GM21526 (cell line): ENCODE data around the gene UBP1.
"Not testable (repeated sequence)": the region's sequence is repeated elsewhere in the genome, so short reads cannot be mapped to it uniquely, and the experiment has no call there.

ENCODE experiments used
- ATAC-seq: cut with Tn5 transposase; IDR thresholded peaks from one replicate; pipeline ENCODE4 v1.9.1; 2021; ENCODE audit warnings: moderate library complexity; ENCODE audit not compliant: unreplicated experiment, low FRiP score

UBP1 gene, protein sequence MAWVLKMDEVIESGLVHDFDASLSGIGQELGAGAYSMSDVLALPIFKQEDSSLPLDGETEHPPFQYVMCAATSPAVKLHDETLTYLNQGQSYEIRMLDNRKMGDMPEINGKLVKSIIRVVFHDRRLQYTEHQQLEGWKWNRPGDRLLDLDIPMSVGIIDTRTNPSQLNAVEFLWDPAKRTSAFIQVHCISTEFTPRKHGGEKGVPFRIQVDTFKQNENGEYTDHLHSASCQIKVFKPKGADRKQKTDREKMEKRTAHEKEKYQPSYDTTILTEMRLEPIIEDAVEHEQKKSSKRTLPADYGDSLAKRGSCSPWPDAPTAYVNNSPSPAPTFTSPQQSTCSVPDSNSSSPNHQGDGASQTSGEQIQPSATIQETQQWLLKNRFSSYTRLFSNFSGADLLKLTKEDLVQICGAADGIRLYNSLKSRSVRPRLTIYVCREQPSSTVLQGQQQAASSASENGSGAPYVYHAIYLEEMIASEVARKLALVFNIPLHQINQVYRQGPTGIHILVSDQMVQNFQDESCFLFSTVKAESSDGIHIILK

DNA sequence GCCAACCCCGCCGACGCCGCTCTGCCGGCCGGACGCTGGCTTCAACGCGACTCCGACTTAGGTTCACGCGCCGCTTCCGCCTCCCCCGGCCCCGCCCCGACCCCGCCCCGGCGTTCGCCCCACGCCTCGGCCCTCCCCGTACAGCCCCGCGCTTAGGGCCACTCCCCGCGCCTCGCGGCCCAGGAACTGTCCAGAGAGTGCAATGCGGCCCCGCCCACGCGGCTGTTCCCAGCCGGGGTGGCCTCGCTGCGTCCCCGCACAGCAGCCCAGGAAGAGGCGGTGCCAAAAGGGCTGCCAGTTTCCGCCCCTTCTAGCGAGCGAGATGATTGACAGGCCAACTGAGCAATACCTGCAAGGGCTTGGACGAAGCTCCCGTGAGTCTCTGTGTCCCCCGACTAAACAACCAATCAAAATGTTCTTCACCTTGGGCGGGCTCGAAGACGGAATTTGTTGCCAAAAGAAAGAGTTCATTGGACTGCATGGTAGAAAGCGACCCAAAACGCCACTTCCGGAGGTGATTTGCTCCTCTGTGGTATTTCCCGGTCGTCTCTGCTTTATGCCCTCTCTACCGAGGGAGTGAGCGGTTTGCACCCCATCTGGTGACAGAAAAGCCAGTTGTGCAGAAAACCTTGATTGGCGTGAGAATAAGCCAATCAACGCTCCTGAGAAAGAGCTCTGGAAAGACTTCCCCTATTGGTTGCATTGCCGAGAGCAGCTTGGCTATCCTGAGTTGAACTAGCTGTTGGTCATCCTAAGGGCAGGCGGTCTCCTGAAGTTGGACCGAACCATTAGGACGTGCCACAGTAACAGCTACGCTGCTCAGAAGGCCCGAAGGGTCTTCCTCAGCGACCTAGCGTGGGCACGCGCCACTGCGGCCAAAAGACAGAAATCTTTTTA lies at the start of gene UBP1:
UBP1 (minus strand) TSS at position 78 of the 897 bp plus-strand sequence. CDS start 557 bp downstream, outside the sequence.
- peak; percentile 91 for ATAC-seq

DNA sequence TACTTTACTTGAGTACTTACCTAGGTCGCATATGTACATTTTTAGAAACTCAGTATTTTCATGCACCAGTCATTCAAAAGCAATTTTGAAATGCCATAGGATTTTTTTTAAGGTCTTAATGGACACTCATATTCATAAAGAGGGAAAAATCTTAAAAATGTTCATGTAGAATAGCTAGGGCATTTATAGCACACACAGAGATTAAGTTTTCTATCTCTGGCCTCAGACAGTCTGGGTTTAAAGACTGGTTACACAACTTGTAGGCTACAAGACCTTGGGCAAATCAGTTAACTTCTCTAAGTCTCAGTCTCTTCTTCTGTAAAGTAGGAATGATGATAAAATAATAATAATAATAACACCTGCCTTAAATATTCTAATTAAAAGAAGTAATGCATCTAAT lies 48.5 kb upstream of the UBP1 start:
- no peak for ATAC-seq

DNA sequence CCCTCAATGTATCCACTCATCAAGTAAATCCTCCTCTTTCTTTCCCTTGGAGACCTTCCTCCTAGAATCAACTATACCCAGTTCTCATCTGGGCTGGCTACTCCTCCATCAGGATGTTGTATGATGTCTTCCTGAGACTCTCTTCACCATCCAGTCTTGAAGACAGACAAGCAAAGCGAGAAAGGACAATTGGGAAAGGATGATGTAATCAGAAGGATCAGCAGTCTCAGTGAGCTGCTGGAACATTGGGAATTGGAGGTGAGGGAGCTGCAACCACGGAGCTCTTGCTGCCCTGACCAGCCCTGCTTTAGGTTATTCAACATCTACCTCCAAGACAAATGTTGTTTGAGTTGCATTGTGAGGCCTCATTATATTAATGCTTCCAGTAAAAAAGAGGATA lies 48.0 kb upstream of the UBP1 start:
- no peak for ATAC-seq

DNA sequence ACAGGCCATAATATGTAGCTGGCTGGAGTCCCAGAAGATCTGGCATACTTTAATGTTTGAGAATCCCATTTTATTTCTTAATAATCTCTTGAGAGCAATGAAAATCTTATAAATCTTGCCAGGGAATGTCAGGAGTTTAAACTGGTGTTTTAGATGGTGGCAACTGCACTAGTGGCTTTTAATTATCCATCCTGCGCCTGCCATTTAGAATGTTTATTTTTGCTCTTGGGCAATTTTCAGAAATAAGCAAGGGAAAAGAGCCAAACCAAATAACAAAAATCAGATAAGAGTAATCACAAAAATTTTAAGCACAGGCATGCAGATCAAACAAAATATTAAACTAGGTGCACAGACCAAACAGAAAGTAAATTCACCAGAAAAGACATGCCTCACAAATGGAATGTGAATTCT lies 41.9 kb upstream of the UBP1 start:
- no peak for ATAC-seq

DNA sequence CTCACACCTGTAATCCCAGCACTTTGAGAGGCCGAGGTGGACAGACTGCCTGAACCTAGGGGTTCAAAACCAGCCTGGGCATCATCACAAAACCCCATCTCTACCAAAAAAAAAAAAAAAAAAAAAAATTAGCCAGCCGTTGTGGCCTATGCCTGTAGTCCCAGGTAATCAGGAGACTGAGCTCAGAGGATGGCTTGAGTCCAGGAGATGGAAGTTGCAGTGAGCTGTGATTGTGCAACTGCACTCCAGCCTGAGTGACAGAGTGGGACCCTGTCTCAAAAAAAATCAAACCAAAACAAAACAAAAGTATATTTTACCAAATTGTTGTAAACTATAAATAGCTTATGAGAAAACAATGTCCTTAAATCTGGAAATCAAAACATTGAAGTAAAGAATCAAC lies 34.7 kb upstream of the UBP1 start:
- no peak for ATAC-seq

DNA sequence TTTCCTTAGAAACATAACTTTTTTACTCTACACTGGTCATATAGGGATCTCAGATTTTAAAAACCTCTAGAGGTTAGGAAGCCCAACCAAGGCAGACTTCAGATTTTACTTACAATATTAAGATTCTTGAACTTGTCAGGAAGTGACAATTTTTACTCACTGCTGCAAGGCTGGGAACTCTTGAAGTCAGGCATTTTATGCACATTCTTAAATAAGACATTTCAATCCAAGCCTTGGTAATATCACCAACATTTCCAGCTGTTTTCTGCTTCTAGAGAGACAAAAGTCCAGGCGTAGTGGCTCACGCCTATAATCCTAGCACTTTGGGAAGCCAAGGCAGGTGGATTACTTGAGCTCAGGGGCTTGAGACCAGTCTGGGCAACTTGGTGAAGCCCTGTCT lies 33.6 kb upstream of the UBP1 start:
- no peak for ATAC-seq

DNA sequence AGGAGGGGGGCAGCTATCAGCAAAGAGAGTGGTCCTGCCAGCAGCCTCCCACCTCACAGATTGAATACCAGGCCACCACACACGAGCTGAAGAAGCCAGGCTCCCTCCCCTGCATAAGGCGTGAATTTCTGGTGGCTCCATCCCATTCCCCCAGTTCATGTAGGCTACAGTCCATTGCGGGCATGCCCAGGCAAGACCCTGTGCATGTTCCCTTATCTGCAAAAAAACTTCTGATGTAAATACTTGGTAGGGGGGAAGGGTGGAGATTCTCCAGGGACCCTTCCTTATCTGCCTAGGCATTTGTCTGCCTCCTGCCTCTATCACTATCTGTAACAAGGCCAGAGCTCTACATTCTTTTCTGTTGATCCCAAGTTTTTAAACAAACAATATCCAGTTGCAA lies 27.6 kb upstream of the UBP1 start:
- no peak for ATAC-seq

DNA sequence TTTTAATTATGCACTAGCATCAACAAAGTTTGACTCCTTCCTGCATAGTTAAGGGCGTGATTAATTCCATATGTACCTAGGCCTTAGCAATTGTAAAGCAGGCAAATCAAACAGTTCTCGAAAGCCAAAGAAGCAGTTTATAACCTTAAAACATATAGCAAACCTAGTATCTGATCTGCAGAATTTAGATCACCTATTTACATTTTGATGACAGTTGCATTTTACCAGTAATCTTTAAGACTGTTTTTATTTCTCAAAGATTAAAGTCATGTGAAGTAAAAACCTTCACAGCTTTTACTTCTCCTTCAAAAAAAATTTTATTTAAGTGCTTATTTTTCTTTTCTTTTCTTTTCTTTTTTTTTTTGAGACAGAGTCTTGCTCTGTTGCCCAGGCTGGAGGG lies 20.9 kb upstream of the UBP1 start:
- ATAC-seq = no peak

DNA sequence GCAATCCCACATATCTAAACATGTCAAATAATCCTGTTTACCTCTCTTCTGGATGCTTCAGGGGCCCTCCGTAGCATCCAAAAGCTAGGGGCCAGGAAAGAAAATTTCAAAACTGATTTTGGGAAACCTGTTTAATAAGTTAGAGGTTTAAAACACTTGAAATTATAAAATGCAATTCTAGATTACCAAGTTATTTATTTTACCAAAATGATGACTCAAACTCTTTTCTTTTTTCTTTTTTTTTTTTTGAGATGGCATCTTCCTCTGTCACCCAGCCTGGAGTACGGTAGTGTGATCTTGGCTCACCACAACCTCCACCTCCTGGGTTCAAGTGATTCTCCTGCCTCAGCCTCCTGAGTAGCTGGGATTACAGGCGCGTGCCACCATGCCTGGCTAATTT lies 19.4 kb upstream of the UBP1 start:
- not testable (repeated sequence) for ATAC-seq

DNA sequence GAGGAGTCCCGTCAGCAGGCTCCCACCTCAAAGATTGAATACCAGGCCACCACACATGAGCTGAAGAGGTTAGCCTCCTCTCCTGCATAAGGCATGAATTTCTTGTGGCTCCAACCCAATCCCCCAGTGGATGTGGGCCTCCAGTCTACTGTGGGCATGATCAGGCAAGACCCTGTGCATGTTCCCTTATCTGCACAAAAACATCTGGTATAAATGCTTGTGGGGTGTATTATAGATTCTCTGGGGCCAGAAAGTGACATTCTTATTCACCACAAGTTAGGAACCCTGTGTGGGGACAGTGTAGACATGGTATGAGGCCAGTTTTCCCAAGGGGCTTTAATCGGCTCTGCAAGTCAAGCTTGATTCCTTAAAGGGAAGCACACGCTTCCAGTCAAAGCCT lies 18.2 kb upstream of the UBP1 start:
- no peak for ATAC-seq

DNA sequence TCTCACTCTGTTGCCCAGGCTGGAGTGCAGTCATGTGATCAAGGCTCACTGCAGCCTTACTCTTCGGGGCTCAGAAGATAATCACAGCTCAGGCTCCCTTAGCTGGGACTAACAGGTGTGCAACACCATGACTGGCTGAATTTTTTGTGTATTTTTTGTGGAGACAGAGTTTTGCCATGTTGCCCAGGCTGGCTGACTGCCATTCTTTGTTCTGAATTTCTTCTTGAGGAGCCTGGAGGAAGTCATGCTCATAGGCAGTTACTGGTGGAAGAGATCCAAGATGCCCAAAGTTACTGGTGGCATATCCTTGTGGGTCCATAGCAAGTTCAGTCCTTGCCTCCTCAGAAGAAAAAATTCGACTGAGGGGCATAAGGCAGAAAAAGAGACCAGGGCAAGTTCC lies 16.6 kb upstream of the UBP1 start:
- no peak for ATAC-seq

DNA sequence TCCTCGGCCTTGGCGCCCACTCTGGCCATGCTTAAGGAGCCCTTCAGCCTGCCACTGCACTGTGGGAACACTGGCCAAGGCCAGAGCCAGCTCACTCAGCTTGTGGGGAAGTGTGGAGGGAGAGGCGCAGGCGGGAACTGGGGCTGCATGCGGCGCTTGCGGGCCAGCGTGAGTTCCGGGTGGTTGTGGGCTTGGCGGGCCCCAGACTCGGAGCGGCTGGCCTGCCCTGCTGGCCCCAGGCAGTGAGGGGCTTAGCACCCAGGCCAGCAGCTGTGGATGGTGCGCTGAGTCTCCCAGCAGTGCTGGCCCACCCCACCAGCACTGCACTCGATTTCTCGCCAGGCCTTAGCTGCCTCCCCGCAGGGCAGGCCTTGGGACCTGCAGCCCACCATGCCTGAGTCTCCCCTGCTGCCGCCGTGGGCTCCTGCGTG lies 13.1 kb upstream of the UBP1 start:
- no peak for ATAC-seq

DNA sequence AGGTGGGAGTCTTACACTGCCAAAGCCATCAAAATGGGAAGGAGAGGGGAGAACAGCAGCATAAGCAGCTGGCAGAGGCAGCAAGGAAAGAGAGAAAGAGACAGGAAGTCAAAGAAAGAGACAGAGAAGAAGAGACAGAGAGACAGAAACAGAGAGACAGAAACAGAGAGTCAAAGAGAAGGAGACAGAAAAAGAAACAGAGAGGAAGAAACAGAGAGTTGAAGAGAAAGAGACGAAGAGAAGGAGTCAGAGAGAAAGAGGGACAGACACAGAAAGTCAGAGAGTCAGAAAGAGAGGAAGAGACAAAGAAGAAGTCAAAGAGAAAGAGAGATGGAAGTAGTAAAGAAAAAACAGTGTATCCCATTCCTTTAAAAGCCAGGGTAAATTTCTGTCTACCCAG lies 11.8 kb upstream of the UBP1 start:
- ATAC-seq = not testable (repeated sequence)

DNA sequence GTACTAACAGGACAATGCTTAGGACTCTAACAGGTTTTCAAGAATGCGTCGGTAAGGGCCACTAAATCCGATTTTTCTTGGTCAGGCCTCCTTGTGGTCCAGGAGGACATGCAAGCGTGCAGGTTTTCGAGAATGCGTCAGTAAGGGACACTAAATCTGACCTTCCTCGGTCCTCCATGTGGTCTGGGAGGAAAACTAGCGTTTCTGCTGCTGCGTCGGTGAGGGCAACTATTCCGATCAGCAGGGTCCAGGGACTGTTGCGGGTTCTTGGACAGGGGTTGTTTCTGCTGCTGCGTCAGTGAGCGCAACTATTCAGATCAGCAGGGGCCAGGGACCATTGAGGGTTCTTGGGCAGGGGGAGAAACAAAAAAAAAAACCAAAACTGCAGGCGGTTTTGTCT lies 7.8 kb upstream of the UBP1 start:
- ATAC-seq = no peak

DNA sequence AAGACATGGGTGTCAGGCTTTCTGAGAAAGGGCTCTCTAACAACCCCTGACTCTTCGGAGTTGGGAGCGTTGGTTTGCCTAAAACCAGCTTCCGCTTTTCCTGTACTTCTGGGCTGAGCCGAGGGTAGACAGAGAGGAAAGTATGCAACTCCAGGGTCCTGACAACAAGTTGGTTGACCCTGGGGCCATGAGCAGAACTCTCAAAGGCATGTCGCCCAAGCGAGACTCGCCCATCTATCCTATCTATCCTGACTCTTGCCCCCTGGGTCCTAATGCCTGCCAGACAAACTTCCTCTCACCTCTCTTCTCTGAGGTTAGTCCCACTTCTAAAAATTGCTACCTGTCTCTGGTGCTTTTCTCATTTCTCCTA lies 7.0 kb upstream of the UBP1 start:
- not testable (repeated sequence) for ATAC-seq

DNA sequence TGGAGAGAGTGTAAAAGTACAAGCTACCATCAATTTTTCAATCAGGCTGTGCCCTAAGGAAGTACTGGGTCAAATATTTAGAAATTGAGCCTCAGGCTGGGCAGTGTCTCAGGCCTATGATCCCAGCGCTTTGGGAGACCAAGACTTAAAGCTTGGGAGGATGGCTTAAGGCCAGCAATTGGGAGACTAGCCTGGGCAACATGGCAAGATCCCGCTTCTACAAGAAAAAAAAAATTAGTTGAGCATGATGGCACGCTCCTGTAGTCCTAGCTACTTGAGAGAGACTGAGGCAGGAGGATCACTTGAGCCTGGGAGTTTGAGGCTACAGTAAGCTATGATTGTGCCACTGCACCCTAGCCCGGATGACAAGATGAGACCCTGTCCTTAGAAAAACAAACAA lies 2.0 kb upstream of the UBP1 start:
- no peak for ATAC-seq

DNA sequence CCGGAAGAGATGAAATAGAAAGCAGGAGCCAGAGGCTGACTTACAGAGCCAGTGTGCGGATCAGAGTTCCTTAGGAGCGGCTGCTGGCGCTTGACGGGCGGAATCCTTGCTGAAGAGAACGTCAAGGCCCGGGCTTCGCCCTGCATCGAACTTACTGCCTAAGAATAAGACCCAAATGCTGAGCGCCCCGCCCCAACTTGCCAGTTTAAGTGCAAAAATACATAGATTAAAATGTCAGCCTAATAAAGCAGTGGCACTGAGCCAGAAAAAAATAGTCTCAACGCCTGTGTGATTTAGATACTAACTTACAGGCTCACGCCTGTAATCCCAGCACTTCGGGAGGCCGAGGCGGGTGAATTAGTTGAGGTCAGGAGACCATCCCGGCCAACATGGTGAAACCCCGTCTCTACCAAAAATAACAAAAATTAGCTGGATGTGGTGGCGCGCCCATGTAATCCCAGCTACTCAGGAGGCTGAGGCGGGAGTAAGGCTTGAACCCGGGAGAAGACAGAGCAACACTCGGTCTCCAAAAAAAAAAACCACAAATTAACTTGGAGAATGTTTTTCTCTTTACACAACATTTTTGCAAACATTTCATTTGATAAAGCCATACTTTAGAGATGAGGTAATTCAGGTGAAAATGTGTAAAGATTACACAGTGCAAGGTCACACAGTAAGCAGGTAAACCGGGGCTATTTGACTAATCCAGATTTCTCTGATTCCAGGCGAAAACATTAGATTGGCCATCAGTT lies 1.2 kb upstream of the UBP1 start:
- peak; percentile 2 for ATAC-seq

DNA sequence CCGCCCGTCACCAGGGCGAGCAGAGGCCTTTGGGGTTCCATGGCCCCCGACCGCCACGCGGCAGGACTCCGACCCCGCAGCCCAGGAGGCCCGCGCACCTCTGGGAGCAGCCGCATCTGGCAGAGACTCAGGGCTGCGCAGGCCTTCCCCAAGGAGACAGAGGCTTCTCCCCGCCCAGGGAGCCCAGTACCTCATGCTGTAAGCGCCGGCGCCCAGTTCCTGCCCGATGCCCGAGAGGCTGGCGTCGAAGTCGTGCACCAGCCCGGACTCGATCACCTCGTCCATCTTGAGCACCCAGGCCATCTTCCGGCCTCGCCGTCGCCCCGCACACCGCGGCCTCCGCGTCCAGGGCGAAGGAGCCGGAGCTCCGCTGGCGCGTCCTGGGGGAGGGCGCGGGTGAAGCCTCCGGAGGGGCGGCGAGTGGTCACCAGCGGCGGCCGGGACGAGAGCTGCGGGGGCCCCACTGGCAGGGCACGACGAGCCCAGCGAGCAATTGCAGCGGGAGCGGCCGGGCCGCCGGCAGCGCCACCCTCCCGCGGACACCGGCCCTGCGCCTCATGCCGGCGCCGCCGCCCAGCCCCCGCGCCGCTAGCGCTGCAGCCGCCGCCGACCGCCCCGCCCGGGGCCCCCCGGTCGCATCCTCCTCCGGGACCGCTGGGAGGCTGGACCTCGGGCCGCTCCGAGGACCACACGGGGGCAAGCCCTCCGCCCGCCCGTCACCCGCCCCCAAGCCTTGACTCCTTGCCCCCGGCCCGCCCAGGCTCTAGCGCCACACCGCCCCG lies 468 bp downstream of the UBP1 start:
- ATAC-seq = peak; percentile 22

DNA sequence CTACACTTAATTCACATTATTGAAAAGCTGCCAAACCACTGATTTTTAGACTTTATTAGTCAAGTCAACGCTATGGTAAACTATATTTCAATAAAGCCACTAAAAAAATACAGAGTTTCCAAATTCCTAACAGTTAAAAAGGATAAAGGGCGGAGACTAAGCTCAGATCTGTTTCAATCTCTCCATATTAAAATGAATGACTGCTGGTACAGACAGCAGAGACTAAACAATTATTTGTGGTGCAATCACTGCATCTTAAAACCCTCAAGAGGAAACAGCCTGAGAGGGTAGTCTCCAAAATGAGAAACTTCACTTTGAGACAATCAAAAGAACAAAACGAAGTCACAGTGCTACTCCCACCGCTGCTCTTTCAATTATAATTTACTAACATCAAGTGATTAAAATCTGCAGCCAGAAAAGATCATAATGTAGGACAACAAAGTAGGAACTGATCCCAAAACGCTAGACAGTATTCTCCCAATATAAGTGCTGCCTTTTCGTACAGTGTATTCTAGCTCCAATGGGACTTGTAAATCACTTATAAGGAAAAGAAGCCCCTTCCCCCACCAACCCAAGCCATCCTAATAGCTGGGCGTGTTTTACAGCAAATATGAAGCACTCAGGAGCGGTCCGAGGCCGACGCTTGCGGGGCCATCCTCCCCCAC lies 1.2 kb downstream of the UBP1 start:
- no peak for ATAC-seq
